HG03175 (cell line): ENCODE measurements around the gene TMEM179B.

Experiments used
- ATAC-seq: cut with Tn5 transposase; IDR thresholded peaks from one replicate; pipeline ENCODE4 v1.9.1; 2021; ENCODE audit warnings: mild to moderate bottlenecking, moderate library complexity; ENCODE audit not compliant: unreplicated experiment

TMEM179B gene

GRCh38 chr11:62831520-62832335, 44.5 kb downstream of the TMEM179B start, which contains the start of gene STX5:
STX5 (minus strand) TSS chr11:62832051; CDS start chr11:62831243, 808 bp downstream.
- ATAC-seq: peak; percentile 86

- ATAC-seq: peak; percentile 22
These were observed 45.4 kb downstream of the TMEM179B start, which contains the start of gene TEX54 for GRCh38 chr11:62832336-62833234. TEX54 (minus strand) TSS chr11:62832841.

GRCh38 chr11:62835336-62835735, 48.1 kb downstream of the TMEM179B start:
- no peak for ATAC-seq

GRCh38 chr11:62839050-62839945, 52.1 kb downstream of the TMEM179B start, which contains the start of gene WDR74:
WDR74 (minus strand) TSS chr11:62839590; CDS start chr11:62839570, 20 bp downstream.
- peak; percentile 40 for ATAC-seq
